HG03469 (cell line): ENCODE measurements around the gene SYCP2L.
A peak's percentile ranks its signal among the peaks of the same experiment; 100 is the strongest.
"Not testable (repeated sequence)": the region's sequence is repeated elsewhere in the genome, so short reads cannot be mapped to it uniquely, and the experiment has no call there.

ENCODE experiments used
- ATAC-seq: cut with Tn5 transposase; IDR thresholded peaks from one replicate; pipeline ENCODE4 v1.9.1; 2021; ENCODE audit warnings: mild to moderate bottlenecking, moderate library complexity, moderate number of reproducible peaks; ENCODE audit not compliant: unreplicated experiment

SYCP2L gene

GRCh38 chr6:10954590-10955010 lies 67.7 kb downstream of the SYCP2L start:
- ATAC-seq, result peak; percentile 62

GRCh38 chr6:10956776-10957175 lies 69.9 kb downstream of the SYCP2L start:
- no peak for ATAC-seq

- ATAC-seq, result no peak
Measured at GRCh38 chr6:10957414-10957886, 70.6 kb downstream of the SYCP2L start.

GRCh38 chr6:10960171-10960570 lies 73.3 kb downstream of the SYCP2L start:
- no peak for ATAC-seq

GRCh38 chr6:10961837-10962236 lies 75.0 kb downstream of the SYCP2L start:
- no peak for ATAC-seq

- ATAC-seq, result no peak
Measured at GRCh38 chr6:10962673-10963072, 75.8 kb downstream of the SYCP2L start.

- ATAC-seq, result no peak
Measured at GRCh38 chr6:10963113-10963512, 76.3 kb downstream of the SYCP2L start.

GRCh38 chr6:10964684-10965083 lies 77.8 kb downstream of the SYCP2L start:
- ATAC-seq, result peak; percentile 78

- no peak for ATAC-seq
Measured at GRCh38 chr6:10968776-10969175, 81.9 kb downstream of the SYCP2L start.

- ATAC-seq, result no peak
Measured at GRCh38 chr6:10970731-10971130, 83.9 kb downstream of the SYCP2L start.

GRCh38 chr6:10972196-10972595 lies 85.3 kb downstream of the SYCP2L start:
- ATAC-seq, result no peak

- ATAC-seq, result no peak
Measured at GRCh38 chr6:10976571-10976970, 89.7 kb downstream of the SYCP2L start.

GRCh38 chr6:10977231-10977968 lies 90.5 kb downstream of the SYCP2L start:
- ATAC-seq, result no peak

- no peak for ATAC-seq
Measured at GRCh38 chr6:10979603-10980002, 92.8 kb downstream of the SYCP2L start.

- ATAC-seq, result no peak
Measured at GRCh38 chr6:10981409-10981808, 94.6 kb downstream of the SYCP2L start.

- ATAC-seq, result not testable (repeated sequence)
Measured at GRCh38 chr6:10984959-10985358, 98.1 kb downstream of the SYCP2L start.

- ATAC-seq, result no peak
Measured at GRCh38 chr6:10989587-10989986, 102.7 kb downstream of the SYCP2L start.

- no peak for ATAC-seq
Measured at GRCh38 chr6:10991115-10991514, 104.3 kb downstream of the SYCP2L start.

- ATAC-seq, result no peak
Measured at GRCh38 chr6:10993896-10994295, 107.0 kb downstream of the SYCP2L start.

GRCh38 chr6:10995114-10995707 lies 108.4 kb downstream of the SYCP2L start:
- ATAC-seq, result no peak

- ATAC-seq, result no peak
Measured at GRCh38 chr6:10999994-11000393, 113.1 kb downstream of the SYCP2L start.

- no peak for ATAC-seq
Measured at GRCh38 chr6:11002176-11002575, 115.3 kb downstream of the SYCP2L start.
